SK-MEL-5 (cell line): Measurements from ENCODE around the gene CAMKK1. TPM values are rescaled to one million over a fixed set of nuclear protein-coding genes. Genes with fewer than 3 reads are reported as not detected.

Experiments
- DNase-seq: peaks from one replicate; pipeline ENCODE4 v3.0.0-alpha.2; 2016; ENCODE audit warnings: low read depth, low spot score
- in situ Hi-C: cut with HindIII; loops from 2 replicates; pipeline ENCODE4 v1.10.0; 2016; ENCODE audit warnings: low sequenced_read_pairs, high pct_unique_total_duplicates, low pct_unique_long_range_greater_than_20kb
- total RNA-seq: library from RNA; depleted of rRNA; stranded (reverse); fragments of >200 nt; shearing (Covaris generic); gene quantifications from 2 replicates; pipeline ENCODE4 v1.2.3, GENCODE V29; 2014

The CAMKK1 gene
- total RNA-seq, 1 experiment from 2014 or later: 5.4 TPM

GRCh38 chr17:3921006-3921405 lies 28.2 kb upstream of the CAMKK1 start:
- in situ Hi-C loops: no loop called here
- no peak for DNase-seq

DNA sequence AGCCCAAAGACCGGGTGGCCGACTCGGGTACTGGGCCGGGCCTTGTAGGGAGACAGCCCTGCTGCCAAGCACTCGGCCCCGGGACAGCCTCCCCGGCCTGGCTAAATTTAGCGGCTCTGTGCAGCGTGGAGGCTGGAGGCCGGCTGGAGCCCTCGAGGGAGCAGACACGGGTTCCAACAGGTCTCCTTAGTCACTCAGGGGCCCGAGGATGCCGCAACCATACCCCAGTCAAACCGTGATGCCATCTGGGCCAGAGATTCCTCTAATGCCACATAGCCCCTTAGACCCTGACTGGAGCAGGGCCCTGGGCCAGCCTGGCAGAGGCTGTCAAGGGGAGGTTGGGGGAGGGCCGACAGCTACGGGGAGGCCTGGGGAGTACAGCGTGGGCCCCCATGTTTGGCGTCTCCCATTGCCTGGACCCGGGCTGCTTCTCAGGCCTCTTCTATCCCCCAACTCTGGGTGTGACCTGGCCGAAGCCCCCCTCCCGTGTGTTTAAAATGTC lies 26.3 kb upstream of the CAMKK1 start:
- in situ Hi-C loops: no loop called here

GRCh38 chr17:3918372-3919122 lies 25.7 kb upstream of the CAMKK1 start:
- in situ Hi-C loops: no loop called here
- DNase-seq: no peak

More for the DNA sequence above, 26.3 kb upstream of the CAMKK1 start:
- no peak for DNase-seq

GRCh38 chr17:3917391-3917931 lies 24.6 kb upstream of the CAMKK1 start:
- no peak for DNase-seq
- in situ Hi-C loops: no loop called here

DNA sequence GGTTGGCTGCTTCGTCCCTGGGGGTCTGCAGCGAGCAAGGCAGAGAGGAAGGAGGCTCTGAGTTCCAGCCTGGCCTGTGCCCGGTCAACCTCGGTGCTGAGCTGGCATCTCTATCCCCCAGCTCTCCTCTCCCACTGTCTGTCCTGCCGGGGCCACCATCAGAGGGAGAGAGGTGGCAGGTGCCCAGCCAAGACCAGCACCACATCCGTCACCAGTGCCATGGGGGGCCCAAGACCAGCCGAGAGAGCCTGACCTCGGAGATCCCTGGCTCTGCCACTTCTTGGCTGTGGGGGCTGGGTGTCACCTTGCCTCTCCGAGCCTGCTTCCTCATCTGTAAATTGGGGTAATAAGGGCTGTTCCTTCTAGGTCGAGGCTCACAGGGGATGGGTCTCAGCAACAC lies 24.0 kb upstream of the CAMKK1 start:
- in situ Hi-C loops: no loop called here
- no peak for DNase-seq

DNA sequence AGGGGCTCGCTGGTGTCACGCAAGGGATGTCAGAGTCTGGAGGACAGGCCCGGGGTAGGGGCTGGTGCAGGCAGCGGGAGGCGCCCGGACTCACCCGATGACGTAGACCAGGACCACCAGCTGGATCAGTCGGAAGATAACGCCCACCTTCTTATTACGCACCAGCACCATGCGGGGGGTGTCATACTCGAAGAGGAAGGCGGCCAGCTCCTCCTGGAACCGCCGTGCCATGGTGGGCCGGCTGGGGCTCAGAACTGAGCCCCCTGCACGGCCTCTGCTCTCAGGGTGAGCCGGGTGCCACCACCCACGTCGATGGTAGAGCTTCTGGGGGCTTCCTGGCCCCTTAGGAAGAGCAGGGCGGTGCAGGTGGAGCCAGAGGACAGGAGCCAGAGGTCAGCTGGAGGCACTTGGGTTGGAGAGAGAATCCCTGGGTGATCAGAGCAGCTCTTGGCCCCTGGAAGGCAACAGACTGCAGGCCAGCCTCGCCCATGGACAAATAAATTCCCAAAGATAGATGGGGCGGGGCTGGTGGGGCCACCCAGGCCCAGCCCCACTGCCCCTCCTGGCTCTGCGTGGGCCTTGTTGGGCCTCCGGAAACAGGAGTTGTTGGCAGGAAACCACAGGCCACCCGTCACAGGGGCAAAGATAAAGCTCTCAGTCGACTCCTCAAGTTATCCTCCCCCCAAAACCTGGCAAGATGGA lies 23.3 kb upstream of the CAMKK1 start, which contains the start of gene P2RX1:
Gene P2RX1 (minus strand): TSS at position 471 of the 702 bp plus-strand sequence. CDS start 240 bp downstream, at position 231.
- DNase-seq: no peak
- in situ Hi-C loops: no loop called here

GRCh38 chr17:3915581-3915994 lies 22.7 kb upstream of the CAMKK1 start:
- in situ Hi-C loops: no loop called here
- no peak for DNase-seq

DNA sequence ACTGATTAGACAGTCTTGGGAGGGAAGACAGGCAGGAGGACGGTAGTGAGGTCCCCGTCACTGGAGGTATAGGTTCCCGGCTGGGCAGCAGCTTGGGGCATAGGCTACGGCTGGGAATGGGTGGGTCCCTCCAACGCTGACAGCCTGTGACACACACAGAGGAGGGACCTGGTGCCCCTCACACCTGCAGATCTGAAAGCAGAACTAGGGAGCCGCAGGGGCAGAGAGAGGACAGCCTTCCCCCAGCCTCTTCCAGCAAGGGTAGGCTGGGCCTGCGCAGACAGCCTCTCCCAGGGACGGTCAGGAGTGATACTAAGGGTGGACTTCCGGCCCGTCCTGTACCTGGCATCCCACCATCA lies 21.4 kb upstream of the CAMKK1 start:
- DNase-seq: no peak
- in situ Hi-C loops: no loop called here

GRCh38 chr17:3913531-3914311 lies 20.9 kb upstream of the CAMKK1 start:
- DNase-seq: peak; percentile 79
- in situ Hi-C loops: no loop called here

DNA sequence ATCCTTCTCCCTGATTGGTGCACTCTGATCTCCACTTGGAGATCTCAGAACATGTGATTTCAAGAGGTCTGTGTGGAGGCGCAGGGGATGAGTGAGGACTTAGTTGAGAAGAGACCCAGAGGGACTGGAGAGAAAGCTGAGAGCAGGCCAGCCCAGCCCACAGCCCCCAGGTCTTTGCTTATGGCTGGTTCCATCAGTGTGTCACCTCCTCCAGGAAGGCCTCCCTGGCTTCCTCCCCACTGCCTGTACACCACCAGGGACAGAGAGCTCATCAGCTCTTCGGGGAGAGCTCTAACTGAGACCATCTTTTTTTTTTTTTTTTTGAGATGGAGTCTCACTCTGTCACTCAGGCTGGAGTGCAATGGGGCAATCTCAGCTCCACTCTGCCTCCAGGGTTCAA lies 20.0 kb upstream of the CAMKK1 start:
- DNase-seq: no peak
- in situ Hi-C loops: no loop called here

GRCh38 chr17:3911271-3912053 lies 18.6 kb upstream of the CAMKK1 start:
- in situ Hi-C loops: no loop called here
- DNase-seq: no peak

GRCh38 chr17:3910420-3911270 lies 17.8 kb upstream of the CAMKK1 start:
- no peak for DNase-seq
- in situ Hi-C loops: no loop called here

GRCh38 chr17:3909257-3909656 lies 16.4 kb upstream of the CAMKK1 start:
- in situ Hi-C loops: no loop called here
- no peak for DNase-seq

- DNase-seq: no peak
- in situ Hi-C loops: no loop called here
These were observed 14.8 kb upstream of the CAMKK1 start for GRCh38 chr17:3907483-3908216.

DNA sequence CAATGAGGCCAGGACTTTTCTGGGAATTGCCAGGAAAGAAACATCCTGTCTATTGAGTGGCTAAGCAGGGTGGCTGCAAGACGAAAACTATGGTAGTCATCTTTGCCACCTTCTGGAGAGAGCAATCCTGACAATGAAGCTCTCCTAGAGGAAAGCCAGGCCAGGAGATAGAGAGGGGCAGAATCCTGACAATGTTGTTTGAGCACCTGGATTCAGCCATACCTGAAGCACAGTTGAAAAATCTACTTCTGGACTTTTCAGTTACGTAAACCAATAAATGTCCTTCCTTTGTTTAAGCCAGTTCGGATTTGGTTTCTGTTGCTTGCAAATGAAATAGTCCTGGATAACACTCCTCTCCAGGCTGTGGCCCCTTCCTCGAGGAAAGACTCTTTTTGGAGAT lies 14.0 kb upstream of the CAMKK1 start:
- no peak for DNase-seq
- in situ Hi-C loops: no loop called here

- no peak for DNase-seq
- in situ Hi-C loops: no loop called here
These were observed 12.2 kb upstream of the CAMKK1 start for GRCh38 chr17:3905017-3905520.
